ENCODE data around the gene TBL3.

TBL3 gene

GRCh38 chr16:1942810-1943726 is 28.8 kb upstream of the TBL3 start, which contains the start of gene MSRB1 (continued):
- TF ChIP-seq PRDM2 (tag by site-specific recombination; IDR thresholded peaks at IDR 0.05; ENCODE audit: borderline replicate concordance): no peak
- 0 out of 2 replicates have a peak, but pooled peaks have one; percentile 18 for TF ChIP-seq INSM2 (tag by site-specific recombination; IDR thresholded peaks at IDR 0.05)
- 0 out of 2 replicates have a peak, but pooled peaks have one; percentile 28 for TF ChIP-seq ZSCAN23 (tag by site-specific recombination; IDR thresholded peaks at IDR 0.05)
- peak; percentile 57 for TF ChIP-seq ZIC2 (tag by site-specific recombination; IDR thresholded peaks at IDR 0.05)
- 0 out of 2 replicates have a peak, but pooled peaks have one; percentile 84 for TF ChIP-seq ZSCAN5A (tag by site-specific recombination; IDR thresholded peaks at IDR 0.05)
- TF ChIP-seq ZBTB26 (tag by site-specific recombination; optimal IDR thresholded peaks at IDR 0.05): peak; percentile 87
- TF ChIP-seq ZNF791 (tag by site-specific recombination; IDR thresholded peaks at IDR 0.05): no peak
- TF ChIP-seq ZNF155 (tag by site-specific recombination; IDR thresholded peaks at IDR 0.05): no peak
- no peak for TF ChIP-seq ZNF23 (tag by site-specific recombination; IDR thresholded peaks at IDR 0.05; ENCODE audit: borderline replicate concordance)
- TF ChIP-seq MEIS1 (CRISPR knock-in tag; IDR thresholded peaks at IDR 0.05; ENCODE audit: borderline replicate concordance): no peak
- TF ChIP-seq ZNF274 (IDR thresholded peaks at IDR 0.05; ENCODE audit: low read length): no peak
- TF ChIP-seq ZNF274 (tag by site-specific recombination; IDR thresholded peaks at IDR 0.05; ENCODE audit: borderline replicate concordance): no peak
- peak; percentile 87 for TF ChIP-seq ZNF777 (tag by site-specific recombination; IDR thresholded peaks at IDR 0.05; ENCODE audit: borderline replicate concordance)

GRCh38 chr16:1944612-1945199 is 27.1 kb upstream of the TBL3 start:
- H3K4me1 ChIP-seq (ENCODE audit: control insufficient read depth, insufficient read depth, low read length): no peaks in the 10 kb centered on the region
- peaks cover 0 to 14% of the 10 kb centered on the region in 2 experiments; a peak in 1 of 3 replicates for H3K36me3 ChIP-seq (ENCODE audit: control insufficient read depth in 2 of 2, insufficient read depth in 1 of 2, low read length in 2 of 2)
- H3K9me3 ChIP-seq (ENCODE audit: control insufficient read depth, insufficient read depth, low read depth, low read length): no peaks in the 10 kb centered on the region
- H3K4me3 ChIP-seq (ENCODE audit: low read depth, low read length): no peak overlapping the region
- H3K27ac ChIP-seq (ENCODE audit: extremely low read depth, low read depth, low read length): no peak overlapping the region
- TF ChIP-seq ZNF555 (tag by site-specific recombination; conservative IDR thresholded peaks at IDR 0.05): no peak
- no peak for TF ChIP-seq ZNF777 (tag by site-specific recombination; IDR thresholded peaks at IDR 0.05; ENCODE audit: borderline replicate concordance)
- no peak for TF ChIP-seq ZNF768 (tag by site-specific recombination; IDR thresholded peaks at IDR 0.05)
- no peak for TF ChIP-seq ZNF501 (tag by site-specific recombination; IDR thresholded peaks at IDR 0.05)
- no peak for TF ChIP-seq ZNF621 (tag by site-specific recombination; IDR thresholded peaks at IDR 0.05)
- TF ChIP-seq ZNF37A (tag by site-specific recombination; IDR thresholded peaks at IDR 0.05): no peak
- no peak for TF ChIP-seq ZNF202 (tag by site-specific recombination; IDR thresholded peaks at IDR 0.05; ENCODE audit: borderline replicate concordance)
- TF ChIP-seq GLI4 (tag by site-specific recombination; IDR thresholded peaks at IDR 0.05): no peak
- ChIA-PET POLR2A (interaction anchor here (0.6 to 1.1 kb wide), 2 partner anchors 20 kb away, joined by 3 to 8 read pairs; partner anchors contain the start of gene RPS2), CTCF (interaction anchor here (0.6 to 1.5 kb wide), 4 partner anchors 9 to 77 kb away, joined by 3 to 5 read pairs (median 4); no protein-coding TSS in a partner anchor)

Data from HEK293 (cell line).